Mesenchymal stem cell (in vitro differentiated cells and primary cell): ENCODE data around the gene STRIP2.

ENCODE experiments used
- DNase-seq: peaks from one replicate; pipeline ENCODE4 v3.0.0-alpha.2; 2013
- H2AFZ ChIP-seq: one replicate; pipeline ENCODE4 v1.6.1; 2013; ENCODE audit warnings: low read depth, mild to moderate bottlenecking, control low read depth, inconsistent platforms, low read length, moderate library complexity
- H2AK5ac ChIP-seq: 2 replicates; pipeline ENCODE4 v1.6.1; 2013; ENCODE audit warnings: low read length, moderate library complexity, mild to moderate bottlenecking, inconsistent platforms; ENCODE audit not compliant: severe bottlenecking
- H2BK120ac ChIP-seq: one replicate; pipeline ENCODE4 v1.6.1; 2013; ENCODE audit warnings: low read depth, mild to moderate bottlenecking, inconsistent platforms, low read length, moderate library complexity
- H2BK12ac ChIP-seq, 2 experiments: one replicate each; pipeline ENCODE4 v1.6.1; 2013; ENCODE audit warnings: inconsistent platforms in 2 of 2, low read length in 2 of 2, mild to moderate bottlenecking in 2 of 2, moderate library complexity in 2 of 2, control low read depth in 1 of 2
- H2BK15ac ChIP-seq: one replicate; pipeline ENCODE4 v1.6.1; 2013; ENCODE audit warnings: mild to moderate bottlenecking, low read depth, inconsistent platforms; ENCODE audit not compliant: poor library complexity, severe bottlenecking
- H2BK5ac ChIP-seq: 2 replicates; pipeline ENCODE4 v1.6.1; 2013; ENCODE audit warnings: low read depth, mild to moderate bottlenecking, low read length, control low read depth, inconsistent platforms; ENCODE audit not compliant: poor library complexity, severe bottlenecking
- H3K14ac ChIP-seq, 2 experiments: one replicate each; pipeline ENCODE4 v1.6.1; 2013; ENCODE audit warnings: inconsistent platforms in 2 of 2, low read length in 2 of 2, control low read depth in 1 of 2, mild to moderate bottlenecking in 1 of 2, moderate library complexity in 1 of 2
- H3K18ac ChIP-seq, 2 experiments: one replicate each; pipeline ENCODE4 v1.6.1; 2013; ENCODE audit warnings: inconsistent platforms in 2 of 2, low read length in 2 of 2, control low read depth in 1 of 2, low read depth in 1 of 2, mild to moderate bottlenecking in 1 of 2
- H3K23ac ChIP-seq, 2 experiments: one replicate each; pipeline ENCODE4 v1.6.1; 2013; ENCODE audit warnings: inconsistent platforms in 2 of 2, low read length in 2 of 2, mild to moderate bottlenecking in 2 of 2, moderate library complexity in 2 of 2, control low read depth in 1 of 2
- H3K27ac ChIP-seq: 2 replicates; pipeline ENCODE4 v1.5.1; 2013; ENCODE audit warnings: mild to moderate bottlenecking, moderate library complexity, low read length, control low read depth, inconsistent platforms; ENCODE audit not compliant: poor library complexity, severe bottlenecking
- H3K27me3 ChIP-seq, 2 experiments: 2 replicates each; pipeline versions ENCODE4 v1.6.1 to v1.7.0; 2013; ENCODE audit warnings: low read length in 2 of 2, mild to moderate bottlenecking in 2 of 2, moderate library complexity in 2 of 2, control low read depth in 1 of 2, inconsistent platforms in 1 of 2; ENCODE audit not compliant: control insufficient read depth in 1 of 2, insufficient read depth in 1 of 2
- H3K36me3 ChIP-seq, 2 experiments: 2 replicates each; pipeline versions ENCODE4 v1.6.1 to v1.7.0; 2013; ENCODE audit warnings: low read length in 2 of 2, control low read depth in 1 of 2, inconsistent platforms in 1 of 2, low read depth in 1 of 2, mild to moderate bottlenecking in 1 of 2; ENCODE audit not compliant: insufficient read depth in 2 of 2, control insufficient read depth in 1 of 2
- H3K4ac ChIP-seq, 2 experiments: one replicate each; pipeline ENCODE4 v1.6.1; 2013; ENCODE audit warnings: inconsistent platforms in 2 of 2, low read length in 2 of 2, mild to moderate bottlenecking in 2 of 2, moderate library complexity in 2 of 2, control low read depth in 1 of 2, low read depth in 1 of 2
- H3K4me1 ChIP-seq: 2 replicates; pipeline ENCODE4 v1.6.1; 2013; ENCODE audit warnings: low read depth, low read length, control low read depth; ENCODE audit not compliant: control insufficient read depth, insufficient read depth
- H3K4me2 ChIP-seq: 2 replicates; pipeline ENCODE4 v1.6.1; 2013; ENCODE audit warnings: low read length, mild to moderate bottlenecking, inconsistent platforms; ENCODE audit not compliant: poor library complexity, severe bottlenecking
- H3K4me3 ChIP-seq, 2 experiments: 2 replicates each; pipeline versions ENCODE4 v1.5.1 to v1.7.0; 2013; ENCODE audit warnings: low read length in 2 of 2, mild to moderate bottlenecking in 2 of 2, control low read depth in 1 of 2, low read depth in 1 of 2; ENCODE audit not compliant: insufficient read depth in 1 of 2
- H3K79me1 ChIP-seq: replicated peaks from 2 replicates; pipeline ENCODE4 v1.6.1; 2013; ENCODE audit warnings: mild to moderate bottlenecking, control low read depth, low read length, inconsistent platforms; ENCODE audit not compliant: poor library complexity, severe bottlenecking
- H3K9ac ChIP-seq: 2 replicates; pipeline ENCODE4 v1.7.0; 2013; ENCODE audit warnings: mild to moderate bottlenecking, low read length, moderate library complexity
- H3K9me3 ChIP-seq: 2 replicates; pipeline ENCODE4 v1.7.0; 2013; ENCODE audit warnings: mild to moderate bottlenecking, low read length; ENCODE audit not compliant: control insufficient read depth
- H4K8ac ChIP-seq: one replicate; pipeline ENCODE4 v1.6.1; 2013; ENCODE audit warnings: inconsistent platforms, mild to moderate bottlenecking, low read length, moderate library complexity
- H4K91ac ChIP-seq: one replicate; pipeline ENCODE4 v1.6.1; 2013; ENCODE audit warnings: mild to moderate bottlenecking, low read length, inconsistent platforms
- WGBS: methylation state at CpG from one replicate; pipeline ENCODE4 v1.1.7; 2013; ENCODE audit warnings: mixed read lengths; 5-methylcytosine and 5-hydroxymethylcytosine counted together

STRIP2 gene

DNA sequence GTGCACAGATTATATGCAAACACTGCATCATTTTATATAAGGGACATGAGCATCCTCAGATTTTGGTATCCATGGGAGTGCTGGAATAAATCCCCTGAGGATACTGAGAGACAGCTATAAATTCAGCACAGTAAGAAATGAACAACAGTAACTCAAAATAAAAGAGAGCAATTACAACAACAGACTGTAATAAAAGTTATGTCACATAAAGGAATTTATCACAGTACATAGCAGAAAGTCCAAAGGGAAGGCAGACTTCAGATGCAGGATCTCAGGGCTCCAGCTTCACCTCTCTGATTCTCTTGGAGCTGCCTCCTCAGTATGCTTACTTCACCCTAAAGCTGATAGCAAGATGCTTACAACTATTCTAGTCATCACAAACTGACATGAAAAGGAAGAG is 43.9 kb upstream of the STRIP2 start:
- Histone ChIP-seq H3K18ac (no peak overlapping the region), H2BK5ac (no peak overlapping the region), H3K27me3 (no peaks in the 10 kb centered on the region), H3K4ac (no peak overlapping the region), H3K4me2 (no peak overlapping the region), H2BK12ac (no peak overlapping the region), H3K9me3 (no peaks in the 10 kb centered on the region), H3K4me1 (no peaks in the 10 kb centered on the region), H3K79me1 (no peaks in the 10 kb centered on the region), H3K14ac (no peak overlapping the region), H2BK120ac (no peak overlapping the region), H2AK5ac (no peak overlapping the region), H4K91ac (no peak overlapping the region), H3K36me3 (peaks cover 0 to 7% of the 10 kb centered on the region in 2 experiments), H3K23ac (no peak overlapping the region), H2AFZ (no peak overlapping the region), H3K9ac (no peak overlapping the region), H4K8ac (no peak overlapping the region), H3K4me3 (no peak overlapping the region), H3K27ac (no peak overlapping the region), H2BK15ac (no peak overlapping the region)
- no peak for DNase-seq

DNA sequence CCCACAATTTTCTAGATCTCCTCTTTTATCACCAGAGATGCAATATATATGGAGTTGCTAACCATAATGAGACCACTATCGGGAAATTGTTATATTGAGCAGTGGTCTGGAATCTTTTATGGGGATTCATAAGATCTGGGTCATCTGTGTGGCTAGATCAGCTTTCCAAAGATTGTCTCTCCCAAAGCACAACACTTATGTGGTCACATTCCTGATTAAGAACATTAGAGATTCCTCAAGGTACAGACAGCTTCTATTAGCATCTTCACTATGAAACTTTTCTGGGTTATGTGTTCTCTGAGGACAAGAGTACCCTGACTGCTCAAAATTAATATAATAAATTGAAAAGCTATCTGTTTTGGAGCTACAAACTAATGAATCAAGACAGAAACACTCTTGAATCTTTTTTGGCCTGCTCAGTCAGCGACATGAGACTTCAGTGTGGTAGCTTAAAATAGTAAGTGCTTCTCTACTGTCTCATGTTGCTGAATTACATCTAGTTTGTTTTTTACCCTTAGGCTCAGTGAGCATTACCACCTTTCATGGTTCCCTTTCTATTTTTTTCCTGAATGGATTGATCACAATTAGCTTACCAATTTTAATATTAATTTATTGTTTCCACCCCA is 42.6 kb upstream of the STRIP2 start:
- 100% methylated on average over 1 of the region's 2 CpGs for WGBS
- no peak overlapping the region for H3K4me3 ChIP-seq

DNA sequence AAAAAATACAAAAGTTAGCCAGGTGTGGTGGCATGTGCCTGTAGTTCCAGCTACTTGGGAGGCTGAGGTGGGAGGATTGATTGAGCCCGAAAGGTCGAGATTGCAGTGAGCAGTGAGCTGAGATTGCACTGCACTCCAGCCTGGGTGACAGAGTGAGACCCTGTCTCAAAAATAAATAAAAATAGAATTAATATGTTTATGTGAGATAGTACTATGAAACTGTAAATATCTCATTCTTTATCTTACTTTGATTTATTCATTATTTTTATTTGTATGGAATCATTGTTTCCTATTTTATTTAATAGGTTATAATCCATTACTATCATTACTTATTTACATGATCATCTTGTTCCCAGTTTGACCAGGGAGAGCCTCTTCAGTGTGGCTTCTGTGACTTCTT is 41.0 kb upstream of the STRIP2 start:
- peaks cover 0 to 7% of the 10 kb centered on the region in 2 experiments for H3K36me3 ChIP-seq

More for the DNA sequence above, 42.6 kb upstream of the STRIP2 start:
- no peak overlapping the region for H2AK5ac ChIP-seq
- no peak overlapping the region for H3K4me2 ChIP-seq
- peaks cover 0 to 7% of the 10 kb centered on the region in 2 experiments for H3K36me3 ChIP-seq
- H3K4me1 ChIP-seq, result no peaks in the 10 kb centered on the region
- H2BK15ac ChIP-seq, result no peak overlapping the region
- H3K27me3 ChIP-seq, result no peaks in the 10 kb centered on the region
- no peak overlapping the region for H2BK120ac ChIP-seq
- H3K9me3 ChIP-seq, result no peaks in the 10 kb centered on the region
- H3K79me1 ChIP-seq, result no peaks in the 10 kb centered on the region
- H2AFZ ChIP-seq, result no peak overlapping the region
- no peak overlapping the region for H3K27ac ChIP-seq
- H3K18ac ChIP-seq, result no peak overlapping the region
- no peak overlapping the region for H2BK12ac ChIP-seq
- no peak for DNase-seq
- H3K4ac ChIP-seq, result no peak overlapping the region
- H4K8ac ChIP-seq, result no peak overlapping the region
- no peak overlapping the region for H3K23ac ChIP-seq
- H3K9ac ChIP-seq, result no peak overlapping the region
- H3K14ac ChIP-seq, result no peak overlapping the region
- H2BK5ac ChIP-seq, result no peak overlapping the region
- no peak overlapping the region for H4K91ac ChIP-seq

DNA sequence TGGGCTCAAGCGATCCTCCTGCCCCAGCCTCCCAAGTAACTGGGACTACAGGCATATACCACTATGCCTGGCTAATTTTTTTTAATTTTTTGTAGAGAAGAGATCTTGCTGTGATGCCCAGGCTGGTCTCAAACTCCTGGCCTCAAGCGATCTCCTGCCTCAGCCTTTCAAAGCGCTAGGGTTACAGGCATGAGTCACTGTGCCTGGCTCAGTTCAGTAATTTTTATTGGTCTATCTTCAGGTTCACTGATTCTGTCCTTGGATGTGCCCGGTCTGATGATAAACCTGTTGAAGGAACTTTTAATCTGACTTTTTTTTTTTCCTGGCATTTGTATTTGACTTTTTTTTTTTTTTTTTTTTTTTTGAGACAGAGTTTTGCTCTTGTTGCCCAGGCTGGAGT is 40.1 kb upstream of the STRIP2 start:
- Histone ChIP-seq H4K91ac (no peak overlapping the region), H2BK15ac (no peak overlapping the region), H2BK120ac (no peak overlapping the region), H3K27ac (no peak overlapping the region), H3K9ac (no peak overlapping the region), H3K23ac (no peak overlapping the region), H2AFZ (no peak overlapping the region), H3K36me3 (peaks cover 0 to 7% of the 10 kb centered on the region in 2 experiments), H3K79me1 (no peaks in the 10 kb centered on the region), H2BK5ac (no peak overlapping the region), H3K18ac (no peak overlapping the region), H3K4me1 (no peaks in the 10 kb centered on the region), H3K14ac (no peak overlapping the region), H3K4ac (no peak overlapping the region), H3K4me3 (no peak overlapping the region), H2BK12ac (no peak overlapping the region), H3K4me2 (no peak overlapping the region), H3K9me3 (no peaks in the 10 kb centered on the region), H4K8ac (no peak overlapping the region), H3K27me3 (no peaks in the 10 kb centered on the region), H2AK5ac (no peak overlapping the region)
- WGBS, result 100% methylated on average over 2 of the region's 4 CpGs
- no peak for DNase-seq

More for the DNA sequence above, 41.0 kb upstream of the STRIP2 start:
- Histone ChIP-seq H3K9ac (no peak overlapping the region), H2BK120ac (no peak overlapping the region), H3K27me3 (no peaks in the 10 kb centered on the region), H3K23ac (no peak overlapping the region), H3K14ac (no peak overlapping the region), H2AK5ac (no peak overlapping the region), H3K18ac (no peak overlapping the region), H2BK12ac (no peak overlapping the region), H3K4ac (no peak overlapping the region), H4K8ac (no peak overlapping the region), H4K91ac (no peak overlapping the region), H3K4me2 (no peak overlapping the region), H2AFZ (no peak overlapping the region), H3K9me3 (no peaks in the 10 kb centered on the region), H2BK5ac (no peak overlapping the region), H2BK15ac (no peak overlapping the region), H3K4me3 (no peak overlapping the region), H3K27ac (no peak overlapping the region), H3K79me1 (no peaks in the 10 kb centered on the region), H3K4me1 (no peaks in the 10 kb centered on the region)
- no peak for DNase-seq
- 100% methylated on average over 1 of the region's 2 CpGs for WGBS
